IgD-negative memory B cell (primary cell): ENCODE measurements around the gene CAMKMT. TPM values are rescaled to one million over a fixed set of nuclear protein-coding genes. Genes with fewer than 3 reads are reported as not detected.
A peak's percentile ranks its signal among the peaks of the same experiment; 100 is the strongest.

Source experiments
- H3K27ac Mint-ChIP-seq, 3 donors: one replicate each; pipeline ENCODE4 v1.8.0; 2020 to 2022; ENCODE audit warnings: mild to moderate bottlenecking in 3 of 3, mixed read lengths in 3 of 3, moderate library complexity in 1 of 3
- H3K27me3 Mint-ChIP-seq: one replicate; pipeline ENCODE4 v1.8.0; 2021; ENCODE audit warnings: mixed read lengths
- H3K36me3 Mint-ChIP-seq: one replicate; pipeline ENCODE4 v1.8.0; 2020; ENCODE audit warnings: mild to moderate bottlenecking, mixed read lengths
- H3K4me1 Mint-ChIP-seq, 3 donors: one replicate each; pipeline ENCODE4 v1.8.0; 2020 to 2022; ENCODE audit warnings: mixed read lengths in 3 of 3, mild to moderate bottlenecking in 1 of 3
- H3K4me3 Mint-ChIP-seq, 4 donors: one replicate each; pipeline ENCODE4 v1.8.0; 2020 to 2022; ENCODE audit warnings: mild to moderate bottlenecking in 4 of 4, mixed read lengths in 4 of 4, moderate library complexity in 3 of 4
- H3K9me3 Mint-ChIP-seq, 3 donors: one replicate each; pipeline ENCODE4 v1.8.0; 2020 to 2021; ENCODE audit warnings: mixed read lengths in 3 of 3, mild to moderate bottlenecking in 1 of 3
- polyA plus RNA-seq: library from polyadenylated mRNA; unstranded; fragments of 300-500 nt; fragmentation: Illumina TruSeq; gene quantifications from one replicate; pipeline ENCODE4 v1.2.3, GENCODE V29; 2021

CAMKMT gene
- polyA plus RNA-seq, 1 donor from 2014 or later, result 12.2 TPM

DNA sequence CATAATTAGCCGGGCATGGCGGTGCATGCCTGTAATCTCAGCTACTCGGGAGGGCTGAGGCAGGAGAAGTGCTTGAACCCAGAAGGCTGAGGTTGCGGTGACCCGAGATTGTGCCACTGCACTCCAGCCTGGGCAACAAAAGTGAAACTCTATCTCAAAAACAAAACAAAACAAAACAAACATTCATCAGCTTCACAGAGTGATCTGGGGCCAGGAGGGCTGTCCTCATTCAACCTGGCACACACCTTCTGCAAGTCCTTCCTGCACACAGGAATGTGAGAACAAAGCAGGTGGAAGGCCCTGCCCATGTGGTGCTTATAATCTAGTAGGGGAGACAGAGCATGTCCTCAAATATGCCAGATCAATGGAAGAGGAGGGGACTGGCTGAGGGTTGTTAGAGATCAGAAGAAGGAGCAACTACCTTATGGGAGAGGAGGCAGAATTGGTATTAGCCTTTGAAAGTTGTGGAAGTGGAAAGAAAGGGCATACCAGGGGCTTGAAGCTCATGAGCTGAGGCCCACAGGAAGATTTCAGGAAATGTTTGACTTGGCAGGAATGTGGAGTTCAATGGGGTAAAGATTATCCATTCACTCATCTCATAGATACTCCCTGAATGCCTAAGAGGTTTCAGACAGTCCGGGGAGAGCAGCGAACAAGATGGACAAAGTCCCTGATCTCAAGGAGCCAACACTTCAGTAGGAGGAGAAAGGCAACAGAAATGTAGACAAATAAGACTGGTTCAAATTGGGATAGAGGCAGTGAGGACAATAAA, 424.5 kb downstream of the CAMKMT start:
- H3K4me1 Mint-ChIP-seq, result no peaks in the 10 kb centered on the region
- peaks cover 2% of the 10 kb centered on the region for H3K36me3 Mint-ChIP-seq
- no peak overlapping the region for H3K27ac Mint-ChIP-seq
- H3K4me3 Mint-ChIP-seq, result no peak overlapping the region
- H3K9me3 Mint-ChIP-seq, result peaks cover 0 to 3% (median 0%) of the 10 kb centered on the region in 3 donors
- H3K27me3 Mint-ChIP-seq, result peaks cover 5% of the 10 kb centered on the region

DNA sequence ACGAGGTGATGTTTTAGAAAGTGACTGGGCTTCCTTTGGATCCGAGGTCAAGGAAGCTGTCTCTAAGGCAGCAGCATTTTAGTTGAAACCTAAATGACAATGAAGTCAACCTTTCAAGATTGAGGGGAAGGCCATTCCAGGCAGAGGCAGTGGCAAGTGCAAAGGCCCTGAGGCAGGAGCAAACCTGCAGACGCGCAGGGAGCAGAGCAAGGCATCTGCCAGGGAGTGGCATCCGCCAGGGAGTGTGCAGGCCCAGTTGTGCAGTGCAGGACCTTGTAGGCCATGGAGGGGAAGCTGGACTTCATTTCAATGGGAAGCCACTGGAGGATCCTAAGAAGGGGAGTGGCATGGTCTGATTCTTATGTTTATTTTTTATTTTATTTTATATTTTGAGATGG, 425.1 kb downstream of the CAMKMT start:
- Mint-ChIP-seq H3K4me3 (no peak overlapping the region), H3K9me3 (peaks cover 0 to 3% (median 0%) of the 10 kb centered on the region in 3 donors), H3K36me3 (peaks cover 7% of the 10 kb centered on the region), H3K4me1 (no peaks in the 10 kb centered on the region), H3K27me3 (peaks cover 7% of the 10 kb centered on the region), H3K27ac (no peak overlapping the region)

DNA sequence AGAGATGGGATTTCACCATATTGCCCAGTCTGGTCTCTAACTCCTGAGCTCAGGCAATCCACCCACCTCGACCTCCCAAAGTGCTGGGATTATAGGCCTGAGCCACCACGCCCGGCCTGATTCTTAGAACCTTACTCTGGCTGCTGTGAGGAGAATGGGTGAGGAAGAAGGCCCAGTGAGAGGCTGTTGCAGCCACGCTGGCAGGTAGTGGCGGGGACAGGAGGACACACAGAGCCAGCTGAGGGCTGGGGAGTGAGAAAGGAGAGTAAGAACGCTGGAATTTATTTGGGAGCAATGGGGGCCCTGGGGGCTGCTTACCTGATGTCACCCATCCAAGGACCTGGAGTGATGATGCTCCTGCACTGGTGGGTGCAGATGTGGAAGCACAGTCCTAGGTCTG, 425.9 kb downstream of the CAMKMT start:
- Mint-ChIP-seq H3K4me1 (no peaks in the 10 kb centered on the region), H3K36me3 (peaks cover 6% of the 10 kb centered on the region), H3K4me3 (no peak overlapping the region), H3K27ac (no peak overlapping the region), H3K27me3 (peaks cover 8% of the 10 kb centered on the region), H3K9me3 (peaks cover 0 to 3% (median 0%) of the 10 kb centered on the region in 3 donors)

GRCh38 chr2:44789446-44789845, 427.7 kb downstream of the CAMKMT start:
- Mint-ChIP-seq H3K27me3 (peaks cover 14% of the 10 kb centered on the region), H3K9me3 (peaks cover 3% of the 10 kb centered on the region in 3 donors), H3K4me1 (no peaks in the 10 kb centered on the region), H3K27ac (no peak overlapping the region), H3K4me3 (no peak overlapping the region), H3K36me3 (peaks cover 5% of the 10 kb centered on the region)

DNA sequence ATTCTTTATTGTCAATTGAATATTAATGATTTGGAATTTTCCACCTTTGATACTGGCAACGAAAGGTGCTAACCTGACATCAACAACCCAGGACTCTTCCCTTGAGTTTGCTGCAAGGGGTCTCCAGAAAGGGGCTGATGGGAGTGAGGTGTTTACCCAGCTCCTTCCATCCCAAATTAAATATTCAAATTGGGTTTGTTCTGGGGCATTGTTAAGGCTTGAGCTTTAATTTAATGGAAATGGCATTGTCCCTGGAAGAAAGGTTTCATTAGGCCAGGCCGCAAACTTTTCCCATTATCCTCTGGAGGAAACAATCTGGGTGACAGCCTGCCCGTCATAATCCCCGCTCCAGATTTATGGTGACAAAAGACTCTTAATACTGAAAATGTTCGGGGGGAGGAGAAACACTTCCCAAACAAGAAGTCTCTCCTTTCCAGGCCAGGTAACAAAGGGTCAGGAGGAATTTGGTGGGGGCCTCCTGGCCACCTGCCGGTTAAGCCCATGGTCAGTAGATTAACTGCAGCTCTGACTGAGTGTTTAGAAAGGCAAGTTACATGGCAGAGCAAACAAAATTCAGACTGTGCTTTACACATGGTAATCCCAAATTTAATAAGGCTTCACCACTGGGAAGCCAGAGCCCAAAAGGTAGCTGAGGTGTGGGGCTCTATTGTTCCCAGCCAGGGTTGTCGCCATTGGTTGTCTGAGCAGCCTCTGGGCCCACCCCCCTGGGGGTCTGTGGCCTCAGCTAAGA, 428.4 kb downstream of the CAMKMT start:
- Mint-ChIP-seq H3K27ac (no peak overlapping the region), H3K4me3 (no peak overlapping the region), H3K27me3 (peaks cover 14% of the 10 kb centered on the region), H3K36me3 (peaks cover 5% of the 10 kb centered on the region), H3K9me3 (peaks cover 3 to 5% (median 3%) of the 10 kb centered on the region in 3 donors), H3K4me1 (no peaks in the 10 kb centered on the region)

GRCh38 chr2:44793322-44793870, 431.6 kb downstream of the CAMKMT start:
- peaks cover 0 to 5% (median 3%) of the 10 kb centered on the region in 3 donors for H3K9me3 Mint-ChIP-seq
- peaks cover 21% of the 10 kb centered on the region for H3K27me3 Mint-ChIP-seq
- H3K27ac Mint-ChIP-seq, result no peak overlapping the region
- no peaks in the 10 kb centered on the region for H3K4me1 Mint-ChIP-seq
- H3K36me3 Mint-ChIP-seq, result peaks cover 5% of the 10 kb centered on the region
- no peak overlapping the region for H3K4me3 Mint-ChIP-seq

- no peak overlapping the region for H3K27ac Mint-ChIP-seq
- no peak overlapping the region for H3K4me3 Mint-ChIP-seq
- peaks cover under 1% of the 10 kb centered on the region for H3K36me3 Mint-ChIP-seq
- H3K27me3 Mint-ChIP-seq, result peaks cover 48% of the 10 kb centered on the region
- peaks cover 5 to 15% (median 6%) of the 10 kb centered on the region in 3 donors for H3K4me1 Mint-ChIP-seq
- peaks cover 0 to 5% (median 3%) of the 10 kb centered on the region in 3 donors for H3K9me3 Mint-ChIP-seq
These were observed 435.0 kb downstream of the CAMKMT start for GRCh38 chr2:44796771-44797170.

DNA sequence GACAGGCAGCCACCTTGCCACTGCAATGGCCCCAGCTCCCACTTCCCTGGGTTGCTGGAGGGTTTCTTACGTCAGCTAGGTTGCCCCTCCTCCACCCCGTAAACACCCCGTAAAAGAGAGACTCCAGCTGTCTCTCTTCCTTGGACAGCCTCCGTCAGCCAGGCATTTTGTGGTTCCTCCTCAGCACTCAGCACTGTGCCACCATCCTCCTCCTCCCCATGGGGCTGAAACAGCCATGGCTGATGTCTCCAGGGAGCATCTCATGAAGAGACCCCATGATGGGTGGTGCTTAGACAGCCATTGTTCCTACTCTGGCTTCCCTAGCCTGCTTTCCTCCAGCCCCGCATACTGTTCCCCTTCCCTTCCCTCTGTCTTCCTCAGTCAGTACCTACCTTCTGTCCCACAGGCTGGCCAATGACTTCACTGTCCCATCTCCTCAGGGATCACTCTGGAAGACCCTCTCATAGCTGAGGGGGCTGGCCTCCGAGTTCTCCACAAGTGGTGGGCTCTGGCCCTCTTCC, 436.5 kb downstream of the CAMKMT start:
- Mint-ChIP-seq H3K4me3 (peak overlapping the region in 1 of 4 donors; percentile 9), H3K36me3 (peaks cover 2% of the 10 kb centered on the region), H3K27ac (no peak overlapping the region), H3K9me3 (peaks cover 0 to 5% (median 2%) of the 10 kb centered on the region in 3 donors), H3K27me3 (peaks cover 50% of the 10 kb centered on the region), H3K4me1 (peaks cover 8 to 20% (median 9%) of the 10 kb centered on the region in 3 donors)

DNA sequence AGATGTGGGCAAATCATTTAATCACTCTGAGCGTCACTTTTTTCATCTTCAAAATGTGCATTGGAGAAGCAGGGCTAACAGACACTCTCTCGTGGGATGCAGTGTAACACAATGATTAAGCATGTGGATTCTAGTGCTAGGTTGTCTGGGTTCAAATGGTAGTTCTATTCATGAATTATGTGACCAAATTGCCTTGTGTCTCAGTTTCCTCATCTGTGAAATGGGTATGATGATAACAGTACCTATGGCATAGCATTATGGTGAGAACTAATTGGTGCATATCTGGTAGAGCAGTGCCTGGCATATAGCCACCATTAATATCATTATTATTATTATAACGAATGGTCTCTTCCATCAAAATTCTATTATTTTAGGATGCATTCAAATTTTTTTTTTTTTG, 437.4 kb downstream of the CAMKMT start:
- Mint-ChIP-seq H3K36me3 (peaks cover 2% of the 10 kb centered on the region), H3K27ac (no peak overlapping the region), H3K27me3 (peaks cover 51% of the 10 kb centered on the region), H3K9me3 (peaks cover 0 to 3% (median 0%) of the 10 kb centered on the region in 3 donors), H3K4me3 (no peak overlapping the region), H3K4me1 (peaks cover 8 to 20% (median 9%) of the 10 kb centered on the region in 3 donors)

DNA sequence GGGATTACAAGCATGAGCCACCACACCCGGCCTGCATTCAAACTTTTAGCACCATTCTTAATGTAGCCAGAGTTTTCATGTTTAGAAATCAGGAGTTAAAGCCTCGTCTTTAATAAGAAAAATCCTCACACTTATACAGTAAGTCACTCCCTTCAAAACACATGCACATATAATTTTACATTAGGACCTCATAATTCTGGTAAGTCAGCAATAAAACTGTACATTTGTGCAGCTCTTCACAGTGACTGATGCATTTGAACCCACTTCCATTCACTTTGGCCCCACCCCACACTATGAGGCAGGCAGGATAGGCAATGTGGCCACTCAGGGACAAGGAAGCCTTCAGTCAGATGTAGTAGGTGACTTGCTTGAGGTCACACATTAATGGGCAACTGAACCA, 438.0 kb downstream of the CAMKMT start:
- Mint-ChIP-seq H3K27ac (no peak overlapping the region), H3K4me3 (peak overlapping the region in 1 of 4 donors; percentile 42)

DNA sequence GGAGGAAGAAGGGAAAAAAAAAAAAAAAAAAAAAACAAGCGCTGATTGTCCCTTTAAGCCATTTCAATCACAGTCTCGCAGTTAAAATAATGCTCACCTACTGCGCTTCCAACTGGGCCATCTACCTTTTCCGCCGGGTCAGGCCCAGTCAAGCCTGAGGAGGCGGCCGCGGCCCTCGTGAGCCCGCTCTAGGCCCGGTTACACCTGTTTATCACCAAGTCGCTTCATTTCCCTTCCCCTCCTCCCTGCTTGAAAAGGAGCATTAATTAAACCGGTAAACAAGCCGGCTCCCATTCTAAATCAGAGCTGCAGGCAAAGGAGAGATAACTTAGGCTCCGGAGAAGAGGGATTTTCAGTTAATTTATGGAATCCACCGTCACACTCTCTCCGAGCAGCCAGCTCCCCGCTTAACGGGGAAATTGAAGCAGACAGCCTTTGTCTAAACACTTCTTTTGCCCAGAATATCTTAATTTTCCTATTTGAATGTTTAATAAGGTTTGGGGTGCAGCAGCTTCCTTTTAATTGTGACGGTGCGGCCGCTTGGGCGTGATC, 439.6 kb downstream of the CAMKMT start:
- Mint-ChIP-seq H3K9me3 (peaks cover 0 to 2% (median 0%) of the 10 kb centered on the region in 3 donors), H3K27me3 (peaks cover 69% of the 10 kb centered on the region), H3K4me1 (peaks cover 8 to 29% (median 13%) of the 10 kb centered on the region in 3 donors), H3K27ac (peak overlapping the region in 2 of 3 donors; percentile 12 to 57), H3K4me3 (peak overlapping the region; percentile 42 to 84 (median 75)), H3K36me3 (peaks cover 2% of the 10 kb centered on the region)

More for the DNA sequence above, 438.0 kb downstream of the CAMKMT start:
- peaks cover 57% of the 10 kb centered on the region for H3K27me3 Mint-ChIP-seq
- H3K36me3 Mint-ChIP-seq, result peaks cover 2% of the 10 kb centered on the region
- H3K4me1 Mint-ChIP-seq, result peaks cover 8 to 24% (median 9%) of the 10 kb centered on the region in 3 donors
- peaks cover 0 to 1% (median 0%) of the 10 kb centered on the region in 3 donors for H3K9me3 Mint-ChIP-seq

DNA sequence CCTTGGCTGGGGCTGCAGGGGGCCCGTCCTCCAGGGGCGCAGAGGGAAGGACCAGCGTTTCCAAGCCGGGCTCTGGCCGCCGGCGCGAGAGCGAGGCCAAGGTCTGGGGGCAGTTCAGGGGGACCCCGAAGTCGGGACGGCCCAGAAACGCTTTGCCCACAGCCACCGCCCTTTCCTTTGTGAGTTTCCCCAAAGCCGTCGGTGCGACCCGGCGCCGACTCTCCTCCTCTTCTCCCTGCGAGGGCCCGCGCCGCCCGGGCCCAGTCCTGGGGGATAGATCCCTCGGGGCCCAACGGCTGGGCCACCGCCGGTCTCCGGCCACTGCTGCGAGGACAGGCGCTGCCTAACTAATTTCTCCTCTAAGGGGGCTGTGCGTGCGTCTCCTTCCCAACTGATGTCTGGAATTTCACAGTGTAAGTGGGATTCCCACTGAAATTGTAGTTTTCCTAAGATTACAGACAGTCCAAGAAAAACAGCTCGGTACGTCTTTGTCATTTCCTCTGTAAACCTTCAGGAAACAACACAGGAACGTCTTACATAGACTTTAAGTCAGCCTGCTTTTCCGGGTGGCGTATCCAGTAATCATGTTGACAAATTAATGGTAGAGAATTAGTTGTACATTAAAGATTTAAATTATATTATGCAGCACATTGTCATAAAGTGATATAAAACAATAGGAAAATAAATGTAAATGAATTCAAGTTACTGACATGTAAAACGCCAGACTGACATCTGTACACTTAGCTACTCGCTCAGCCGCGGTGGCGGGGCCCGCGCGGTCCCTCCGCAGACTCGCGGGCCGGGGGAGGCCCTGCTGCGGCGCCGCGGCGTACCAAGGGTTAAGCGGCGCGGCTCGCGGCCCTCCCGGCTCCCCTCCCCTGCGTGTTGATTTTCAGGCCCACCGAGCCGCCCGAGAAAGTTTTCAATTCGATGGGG, 440.4 kb downstream of the CAMKMT start:
- Mint-ChIP-seq H3K27me3 (peaks cover 76% of the 10 kb centered on the region), H3K4me3 (peak overlapping the region; percentile 72 to 84 (median 78)), H3K9me3 (peaks cover 0 to 2% (median 0%) of the 10 kb centered on the region in 3 donors), H3K27ac (peak overlapping the region in 1 of 3 donors; percentile 12), H3K36me3 (peaks cover 2% of the 10 kb centered on the region), H3K4me1 (peaks cover 8 to 29% (median 14%) of the 10 kb centered on the region in 3 donors)

DNA sequence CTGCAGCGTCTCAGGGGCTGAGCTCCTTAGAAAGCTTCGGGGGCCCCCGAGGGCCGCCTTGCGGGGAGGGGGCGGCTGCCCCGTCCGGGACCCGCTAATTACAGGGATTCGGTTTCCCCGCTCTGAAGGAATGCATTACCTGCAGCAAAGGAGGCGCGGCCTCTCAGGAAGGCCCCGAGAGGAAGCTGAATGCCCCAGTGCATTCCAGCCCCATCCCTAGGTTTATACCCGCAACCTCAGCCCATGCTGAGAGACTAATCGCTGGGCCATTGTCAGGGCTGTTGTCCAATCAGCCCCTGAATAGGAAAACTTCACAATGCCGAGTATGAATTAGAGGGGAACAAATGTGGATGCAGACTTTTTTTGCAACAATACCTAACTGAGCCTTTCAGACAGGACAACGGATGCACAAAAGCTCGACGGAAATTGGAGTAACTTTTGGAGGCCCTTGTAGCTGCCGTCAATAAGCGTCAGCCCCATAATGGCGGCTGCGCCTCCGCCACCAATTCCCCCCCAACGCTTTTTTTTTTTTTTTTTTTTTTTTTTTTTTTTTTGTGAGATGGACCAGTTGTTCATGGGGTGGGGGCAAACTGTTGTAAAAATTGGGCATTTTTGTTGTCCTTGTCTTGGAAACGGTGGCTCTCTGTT, 441.2 kb downstream of the CAMKMT start:
- Mint-ChIP-seq H3K4me1 (peaks cover 8 to 29% (median 15%) of the 10 kb centered on the region in 3 donors), H3K4me3 (no peak overlapping the region)

More for the DNA sequence above, 441.2 kb downstream of the CAMKMT start:
- Mint-ChIP-seq H3K36me3 (peaks cover 2% of the 10 kb centered on the region), H3K9me3 (peaks cover 0 to 2% (median 0%) of the 10 kb centered on the region in 3 donors), H3K27me3 (peaks cover 82% of the 10 kb centered on the region), H3K27ac (peak overlapping the region in 1 of 3 donors; percentile 66)
